HG02798 (cell line): ENCODE data around the gene NCAM2.
"Not testable (repeated sequence)": the region's sequence is repeated elsewhere in the genome, so short reads cannot be mapped to it uniquely, and the experiment has no call there.

Experiments
- ATAC-seq: cut with Tn5 transposase; IDR thresholded peaks from one replicate; pipeline ENCODE4 v1.9.1; 2021; ENCODE audit warnings: mild to moderate bottlenecking; ENCODE audit not compliant: unreplicated experiment, poor library complexity

Gene NCAM2

GRCh38 chr21:21097466-21097865 lies 99.3 kb downstream of the NCAM2 start:
- no peak for ATAC-seq

- ATAC-seq = no peak
These were observed 103.7 kb downstream of the NCAM2 start for GRCh38 chr21:21101911-21102310.

GRCh38 chr21:21102896-21103295 lies 104.7 kb downstream of the NCAM2 start:
- ATAC-seq = no peak

GRCh38 chr21:21103692-21104091 lies 105.5 kb downstream of the NCAM2 start:
- no peak for ATAC-seq

- ATAC-seq = no peak
These were observed 111.5 kb downstream of the NCAM2 start for GRCh38 chr21:21109736-21110135.

- no peak for ATAC-seq
These were observed 113.2 kb downstream of the NCAM2 start for GRCh38 chr21:21111309-21111920.

- no peak for ATAC-seq
These were observed 116.3 kb downstream of the NCAM2 start for GRCh38 chr21:21114461-21114860.

- ATAC-seq = no peak
These were observed 120.9 kb downstream of the NCAM2 start for GRCh38 chr21:21119091-21119490.

GRCh38 chr21:21122680-21123079 lies 124.5 kb downstream of the NCAM2 start:
- no peak for ATAC-seq

- ATAC-seq = no peak
These were observed 134.2 kb downstream of the NCAM2 start for GRCh38 chr21:21132390-21132789.

GRCh38 chr21:21137986-21138385 lies 139.8 kb downstream of the NCAM2 start:
- ATAC-seq = no peak

GRCh38 chr21:21146587-21147373 lies 148.6 kb downstream of the NCAM2 start:
- ATAC-seq = no peak

GRCh38 chr21:21147374-21147745 lies 149.2 kb downstream of the NCAM2 start:
- no peak for ATAC-seq

GRCh38 chr21:21148009-21148408 lies 149.8 kb downstream of the NCAM2 start:
- no peak for ATAC-seq

- no peak for ATAC-seq
These were observed 150.3 kb downstream of the NCAM2 start for GRCh38 chr21:21148514-21148913.

- ATAC-seq = not testable (repeated sequence)
These were observed 151.2 kb downstream of the NCAM2 start for GRCh38 chr21:21149445-21149844.

- ATAC-seq = no peak
These were observed 153.0 kb downstream of the NCAM2 start for GRCh38 chr21:21151231-21151630.

GRCh38 chr21:21156397-21156796 lies 158.2 kb downstream of the NCAM2 start:
- ATAC-seq = no peak

- ATAC-seq = no peak
These were observed 158.7 kb downstream of the NCAM2 start for GRCh38 chr21:21156957-21157356.

GRCh38 chr21:21158376-21158918 lies 160.2 kb downstream of the NCAM2 start:
- ATAC-seq = no peak

- no peak for ATAC-seq
These were observed 161.2 kb downstream of the NCAM2 start for GRCh38 chr21:21159253-21159899.
